ENCODE measurements around the gene SFMBT2.

The SFMBT2 gene

DNA sequence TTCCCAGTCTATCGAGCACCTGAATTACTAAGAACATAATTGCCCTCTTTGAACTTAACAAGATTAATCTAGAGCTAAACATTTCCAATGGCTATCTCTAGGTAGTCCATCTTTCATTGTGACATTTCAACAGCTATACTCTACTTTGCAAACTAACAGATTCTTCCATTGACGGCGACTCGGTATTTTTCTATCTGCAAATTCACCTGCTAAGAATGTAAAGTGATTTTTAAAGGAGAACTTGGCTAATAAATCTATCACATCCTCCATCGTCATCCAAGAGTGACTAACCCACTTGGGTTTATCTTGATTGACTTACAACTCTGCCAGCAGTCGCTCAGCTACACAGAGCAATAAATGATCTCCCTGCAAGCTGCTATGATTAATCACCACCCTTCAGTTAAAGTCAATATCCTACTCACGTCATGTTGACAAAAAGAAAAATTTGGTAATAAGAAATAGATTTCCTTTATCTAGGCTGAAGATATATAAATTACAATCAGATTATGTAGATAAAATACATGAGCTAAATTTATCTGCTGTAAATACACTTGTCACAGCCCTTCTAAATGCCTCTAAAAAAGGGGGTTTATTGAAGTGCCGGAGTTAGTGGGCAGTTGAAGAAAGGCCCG is 99.5 kb downstream of the SFMBT2 start:
- DNase-seq (ENCODE audit: low read depth) = peak; percentile 21
- TF ChIP-seq, protein P1, sequence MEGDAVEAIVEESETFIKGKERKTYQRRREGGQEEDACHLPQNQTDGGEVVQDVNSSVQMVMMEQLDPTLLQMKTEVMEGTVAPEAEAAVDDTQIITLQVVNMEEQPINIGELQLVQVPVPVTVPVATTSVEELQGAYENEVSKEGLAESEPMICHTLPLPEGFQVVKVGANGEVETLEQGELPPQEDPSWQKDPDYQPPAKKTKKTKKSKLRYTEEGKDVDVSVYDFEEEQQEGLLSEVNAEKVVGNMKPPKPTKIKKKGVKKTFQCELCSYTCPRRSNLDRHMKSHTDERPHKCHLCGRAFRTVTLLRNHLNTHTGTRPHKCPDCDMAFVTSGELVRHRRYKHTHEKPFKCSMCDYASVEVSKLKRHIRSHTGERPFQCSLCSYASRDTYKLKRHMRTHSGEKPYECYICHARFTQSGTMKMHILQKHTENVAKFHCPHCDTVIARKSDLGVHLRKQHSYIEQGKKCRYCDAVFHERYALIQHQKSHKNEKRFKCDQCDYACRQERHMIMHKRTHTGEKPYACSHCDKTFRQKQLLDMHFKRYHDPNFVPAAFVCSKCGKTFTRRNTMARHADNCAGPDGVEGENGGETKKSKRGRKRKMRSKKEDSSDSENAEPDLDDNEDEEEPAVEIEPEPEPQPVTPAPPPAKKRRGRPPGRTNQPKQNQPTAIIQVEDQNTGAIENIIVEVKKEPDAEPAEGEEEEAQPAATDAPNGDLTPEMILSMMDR (conservative IDR thresholded peaks at IDR 0.05; ENCODE audit: control insufficient read depth, insufficient read depth, low read depth, low read length) = no peak
- H3K4me3 ChIP-seq (ENCODE audit: control insufficient read depth, low read depth, low read length) = no peak overlapping the region

- no peak overlapping the region for H3K4me3 ChIP-seq (ENCODE audit: control insufficient read depth, low read depth, low read length)
- TF ChIP-seq, protein P1 (conservative IDR thresholded peaks at IDR 0.05; ENCODE audit: control insufficient read depth, insufficient read depth, low read depth, low read length) = no peak
- no peak for DNase-seq (ENCODE audit: low read depth)
These were observed 100.8 kb downstream of the SFMBT2 start for GRCh38 chr10:7310076-7310475.

- no peak overlapping the region for H3K4me3 ChIP-seq (ENCODE audit: control insufficient read depth, low read depth, low read length)
- TF ChIP-seq, protein P1 (conservative IDR thresholded peaks at IDR 0.05; ENCODE audit: control insufficient read depth, insufficient read depth, low read depth, low read length) = no peak
- DNase-seq (ENCODE audit: low read depth) = no peak
These were observed 102.0 kb downstream of the SFMBT2 start for GRCh38 chr10:7308826-7309225.

GRCh38 chr10:7306616-7307015 is 104.2 kb downstream of the SFMBT2 start:
- TF ChIP-seq, protein P1 (conservative IDR thresholded peaks at IDR 0.05; ENCODE audit: control insufficient read depth, insufficient read depth, low read depth, low read length) = no peak
- DNase-seq (ENCODE audit: low read depth) = no peak
- H3K4me3 ChIP-seq (ENCODE audit: control insufficient read depth, low read depth, low read length) = no peak overlapping the region

- H3K4me3 ChIP-seq (ENCODE audit: control insufficient read depth, low read depth, low read length) = no peak overlapping the region
- TF ChIP-seq, protein P1 (conservative IDR thresholded peaks at IDR 0.05; ENCODE audit: control insufficient read depth, insufficient read depth, low read depth, low read length) = no peak
- DNase-seq (ENCODE audit: low read depth) = peak; percentile 8
These were observed 104.7 kb downstream of the SFMBT2 start for GRCh38 chr10:7306147-7306546.

DNA sequence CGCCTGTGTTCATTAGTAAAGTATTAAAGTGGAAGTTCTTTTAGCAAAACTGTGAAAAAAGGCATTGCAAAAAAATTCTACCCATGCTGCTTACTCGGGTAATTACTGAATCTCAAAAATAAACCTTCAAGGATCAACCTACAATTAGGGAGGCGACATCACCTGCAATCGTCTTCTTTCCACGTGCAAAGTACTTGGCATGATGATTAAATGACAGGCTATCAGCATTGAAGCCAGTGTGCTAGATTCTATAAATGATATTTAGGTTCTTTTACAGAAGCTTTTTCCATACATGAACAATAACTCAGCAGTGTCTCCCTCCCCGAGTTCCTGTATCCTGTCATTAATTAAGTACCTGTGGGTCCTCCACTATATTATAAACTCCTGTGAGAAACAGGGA is 105.8 kb downstream of the SFMBT2 start:
- no peak for DNase-seq (ENCODE audit: low read depth)
- TF ChIP-seq, protein P1 (conservative IDR thresholded peaks at IDR 0.05; ENCODE audit: control insufficient read depth, insufficient read depth, low read depth, low read length) = no peak
- no peak overlapping the region for H3K4me3 ChIP-seq (ENCODE audit: control insufficient read depth, low read depth, low read length)

DNA sequence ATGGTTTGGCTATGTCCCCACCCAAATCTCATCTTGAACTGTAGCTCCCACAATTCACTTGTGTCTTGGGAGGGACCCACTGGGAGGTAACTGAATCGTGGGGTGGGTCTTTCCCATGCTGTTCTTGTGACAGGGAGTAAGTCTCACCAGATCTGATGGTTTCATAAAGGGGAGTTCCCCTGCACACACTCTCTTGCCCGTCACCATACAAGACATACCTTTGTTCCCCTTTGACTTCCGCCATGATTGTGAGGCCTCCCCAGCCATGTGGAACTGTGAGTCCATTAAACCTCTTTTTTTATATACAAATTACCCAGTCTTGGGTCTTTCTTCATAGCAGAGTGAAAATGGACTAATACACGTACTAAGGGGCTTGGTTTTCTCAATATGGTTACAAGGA is 106.7 kb downstream of the SFMBT2 start:
- H3K4me3 ChIP-seq (ENCODE audit: control insufficient read depth, low read depth, low read length) = no peak overlapping the region
- TF ChIP-seq, protein P1 (conservative IDR thresholded peaks at IDR 0.05; ENCODE audit: control insufficient read depth, insufficient read depth, low read depth, low read length) = no peak
- no peak for DNase-seq (ENCODE audit: low read depth)

Data from fibroblast of mammary gland (primary cell).